ENCODE measurements around the gene FILIP1L. TPM values are rescaled to one million over a fixed set of nuclear protein-coding genes. Genes with fewer than 3 reads are reported as not detected.

Gene FILIP1L
- polyA plus RNA-seq, 1 of the 3 experiments (the other 2 are of a cell fraction) = 26.8 TPM

GRCh38 chr3:100073714-100074307, 40.5 kb downstream of the FILIP1L start:
- no peak for DNase-seq
- Histone ChIP-seq H3K79me2 (ENCODE audit: insufficient read depth) (no peaks in the 10 kb centered on the region), H2AFZ (ENCODE audit: low read depth) (no peak overlapping the region; the same call in 1 of the 2 replicates), H3K9me3 (no peaks in the 10 kb centered on the region), H3K4me3 (ENCODE audit: low read depth in 2 of 2, low read length in 1 of 2) (no peak overlapping the region), H4K20me1 (ENCODE audit: insufficient read depth) (no peaks in the 10 kb centered on the region), H3F3A (replicated peaks; ENCODE audit: insufficient read depth) (no peaks in the 10 kb centered on the region), H3K4me1 (ENCODE audit: control insufficient read depth in 1 of 2, insufficient read depth in 2 of 2, low read depth in 1 of 2, low read length in 1 of 2) (peaks cover 0 to 8% of the 10 kb centered on the region in 2 experiments; a peak in 1 of 4 replicates), H3K27ac (ENCODE audit: low read depth in 2 of 2, low read length in 1 of 2) (no peak overlapping the region), H3K9ac (no peak overlapping the region), H3K36me3 (replicated peaks in 1 of 2; ENCODE audit: control insufficient read depth in 1 of 2, insufficient read depth in 2 of 2, low read length in 1 of 2) (no peaks in the 10 kb centered on the region), H3K4me2 (no peak overlapping the region), H3K27me3 (ENCODE audit: insufficient read depth) (no peaks in the 10 kb centered on the region), H3K9me2 (no peaks in the 10 kb centered on the region)
- 95% methylated on average over 10 of the region's 10 CpGs for WGBS (ENCODE audit: low lambda C conversion rate)
- POLR2A ChIA-PET = no interaction called here
- TF ChIP-seq GABPA (IDR thresholded peaks at IDR 0.05; ENCODE audit: low read depth) (no peak), REST (IDR thresholded peaks at IDR 0.05; ENCODE audit: low read depth, low read length) (no peak), JUND (IDR thresholded peaks at IDR 0.05) (no peak)
- CTCF ChIA-PET = interaction anchor here (1.3 to 10.4 kb wide), 4 partner anchors 56 to 231 kb away, joined by 4 to 116 read pairs (median 6); no protein-coding TSS in a partner anchor

DNA sequence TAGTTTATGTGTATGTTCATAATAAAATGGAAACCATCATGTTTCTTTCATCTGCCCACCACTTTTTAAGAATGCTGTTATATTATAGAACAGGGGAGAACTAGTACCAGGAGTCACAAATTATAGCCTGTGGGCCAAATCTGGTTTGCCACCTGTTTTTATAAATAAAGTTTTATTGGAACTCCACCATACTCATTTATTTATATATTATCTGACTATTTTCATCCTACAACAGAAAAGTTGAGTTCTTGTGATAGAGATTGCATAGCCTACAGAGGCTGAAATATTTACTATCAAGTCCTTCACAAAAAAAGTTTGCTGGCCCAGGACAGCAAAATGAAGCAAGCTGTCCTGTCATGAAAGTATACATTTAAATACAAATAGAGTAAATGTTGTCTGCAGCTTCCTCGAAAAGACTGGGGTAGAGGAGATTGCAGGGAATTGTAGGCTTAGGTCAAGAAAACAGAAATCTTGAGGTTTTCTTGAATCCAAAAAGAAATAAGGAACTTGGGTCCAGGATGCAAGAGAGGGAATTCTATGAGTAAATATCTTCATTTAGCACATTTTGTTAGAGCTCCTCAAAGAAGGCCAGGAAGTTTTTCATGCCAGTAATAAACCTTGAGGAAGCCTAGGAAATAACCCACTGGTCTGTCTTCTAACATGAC, 41.1 kb downstream of the FILIP1L start:
- Histone ChIP-seq H3F3A (replicated peaks; ENCODE audit: insufficient read depth) (no peaks in the 10 kb centered on the region), H3K27me3 (ENCODE audit: insufficient read depth) (no peaks in the 10 kb centered on the region), H3K4me3 (ENCODE audit: low read depth in 2 of 2, low read length in 1 of 2) (no peak overlapping the region), H3K79me2 (ENCODE audit: insufficient read depth) (no peaks in the 10 kb centered on the region), H3K27ac (ENCODE audit: low read depth in 2 of 2, low read length in 1 of 2) (no peak overlapping the region), H4K20me1 (ENCODE audit: insufficient read depth) (no peaks in the 10 kb centered on the region), H2AFZ (ENCODE audit: low read depth) (no peak overlapping the region; the same call in 1 of the 2 replicates), H3K9me3 (no peaks in the 10 kb centered on the region), H3K36me3 (replicated peaks in 1 of 2; ENCODE audit: control insufficient read depth in 1 of 2, insufficient read depth in 2 of 2, low read length in 1 of 2) (no peaks in the 10 kb centered on the region), H3K4me2 (no peak overlapping the region), H3K4me1 (ENCODE audit: control insufficient read depth in 1 of 2, insufficient read depth in 2 of 2, low read depth in 1 of 2, low read length in 1 of 2) (peaks cover 0 to 8% of the 10 kb centered on the region in 2 experiments; a peak in 1 of 4 replicates), H3K9me2 (no peaks in the 10 kb centered on the region), H3K9ac (no peak overlapping the region)
- WGBS (ENCODE audit: low lambda C conversion rate) = 81% methylated on average over 1 of the region's 1 CpG
- no peak for DNase-seq
- TF ChIP-seq GABPA (IDR thresholded peaks at IDR 0.05; ENCODE audit: low read depth) = no peak
- no peak for TF ChIP-seq POLR2AphosphoS5 (IDR thresholded peaks at IDR 0.05; ENCODE audit: low read depth, low read length)
- TF ChIP-seq, protein P1, sequence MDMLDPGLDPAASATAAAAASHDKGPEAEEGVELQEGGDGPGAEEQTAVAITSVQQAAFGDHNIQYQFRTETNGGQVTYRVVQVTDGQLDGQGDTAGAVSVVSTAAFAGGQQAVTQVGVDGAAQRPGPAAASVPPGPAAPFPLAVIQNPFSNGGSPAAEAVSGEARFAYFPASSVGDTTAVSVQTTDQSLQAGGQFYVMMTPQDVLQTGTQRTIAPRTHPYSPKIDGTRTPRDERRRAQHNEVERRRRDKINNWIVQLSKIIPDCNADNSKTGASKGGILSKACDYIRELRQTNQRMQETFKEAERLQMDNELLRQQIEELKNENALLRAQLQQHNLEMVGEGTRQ (IDR thresholded peaks at IDR 0.05; ENCODE audit: borderline replicate concordance, low read depth, low read length) = no peak
- TF ChIP-seq ZBTB33 (IDR thresholded peaks at IDR 0.05; ENCODE audit: borderline replicate concordance, low read depth) = no peak
- TF ChIP-seq, protein P2, sequence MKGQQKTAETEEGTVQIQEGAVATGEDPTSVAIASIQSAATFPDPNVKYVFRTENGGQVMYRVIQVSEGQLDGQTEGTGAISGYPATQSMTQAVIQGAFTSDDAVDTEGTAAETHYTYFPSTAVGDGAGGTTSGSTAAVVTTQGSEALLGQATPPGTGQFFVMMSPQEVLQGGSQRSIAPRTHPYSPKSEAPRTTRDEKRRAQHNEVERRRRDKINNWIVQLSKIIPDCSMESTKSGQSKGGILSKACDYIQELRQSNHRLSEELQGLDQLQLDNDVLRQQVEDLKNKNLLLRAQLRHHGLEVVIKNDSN (IDR thresholded peaks at IDR 0.05; ENCODE audit: borderline replicate concordance, low read depth) = no peak
- TF ChIP-seq FOXJ3 (CRISPR knock-in tag; IDR thresholded peaks at IDR 0.05) = no peak
- TF ChIP-seq JUND (IDR thresholded peaks at IDR 0.05) = no peak
- no peak for TF ChIP-seq NFIC (IDR thresholded peaks at IDR 0.05; ENCODE audit: borderline replicate concordance)
- TF ChIP-seq RFX5 (IDR thresholded peaks at IDR 0.05; ENCODE audit: low read length) = no peak
- TF ChIP-seq TCF12 (IDR thresholded peaks at IDR 0.05) = no peak
- ChIA-PET POLR2A (no interaction called here), CTCF (interaction anchor here (1.2 to 10.4 kb wide), 3 partner anchors 32 to 197 kb away, joined by 3 to 116 read pairs (median 6); no protein-coding TSS in a partner anchor)

All from SK-N-SH (cell line).